ENCODE results near the gene R3HDM2.

Gene R3HDM2

DNA sequence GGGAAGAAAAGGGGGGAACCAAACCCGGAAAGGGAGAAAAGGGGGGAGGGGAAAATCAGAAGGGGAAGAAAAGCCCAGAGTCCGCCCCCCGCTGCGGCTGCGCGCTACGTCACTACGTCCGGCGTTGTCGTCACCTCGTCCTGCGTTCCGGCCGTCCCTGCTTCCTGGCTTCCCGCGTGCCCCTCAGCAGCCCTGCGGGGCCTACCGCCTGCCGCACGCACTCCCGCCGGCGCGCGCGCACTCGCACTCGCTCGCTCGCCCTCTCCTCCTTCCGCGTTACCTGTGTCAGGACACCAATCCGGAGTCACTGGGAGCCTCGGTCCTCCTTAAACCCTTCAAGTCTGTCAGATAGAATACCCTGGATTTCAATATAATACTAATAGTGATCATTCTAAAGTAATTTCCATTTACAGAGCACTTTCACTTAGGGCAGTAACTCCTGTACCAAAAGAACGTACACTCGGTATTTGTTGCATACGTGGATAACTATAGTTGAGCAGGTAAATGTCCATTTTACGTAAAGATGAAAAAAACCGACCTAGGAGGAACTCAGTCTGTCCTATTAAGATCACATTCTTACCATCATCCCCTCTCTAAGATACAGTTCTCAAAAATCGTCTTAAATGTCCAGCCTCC, at the start of gene R3HDM2:
R3HDM2 (minus strand) TSS at position 113 of the 636 bp plus-strand sequence. CDS start 120,615 bp downstream, outside the sequence.
- DNase-seq (ENCODE audit: low spot score) = peak; percentile 93

DNA sequence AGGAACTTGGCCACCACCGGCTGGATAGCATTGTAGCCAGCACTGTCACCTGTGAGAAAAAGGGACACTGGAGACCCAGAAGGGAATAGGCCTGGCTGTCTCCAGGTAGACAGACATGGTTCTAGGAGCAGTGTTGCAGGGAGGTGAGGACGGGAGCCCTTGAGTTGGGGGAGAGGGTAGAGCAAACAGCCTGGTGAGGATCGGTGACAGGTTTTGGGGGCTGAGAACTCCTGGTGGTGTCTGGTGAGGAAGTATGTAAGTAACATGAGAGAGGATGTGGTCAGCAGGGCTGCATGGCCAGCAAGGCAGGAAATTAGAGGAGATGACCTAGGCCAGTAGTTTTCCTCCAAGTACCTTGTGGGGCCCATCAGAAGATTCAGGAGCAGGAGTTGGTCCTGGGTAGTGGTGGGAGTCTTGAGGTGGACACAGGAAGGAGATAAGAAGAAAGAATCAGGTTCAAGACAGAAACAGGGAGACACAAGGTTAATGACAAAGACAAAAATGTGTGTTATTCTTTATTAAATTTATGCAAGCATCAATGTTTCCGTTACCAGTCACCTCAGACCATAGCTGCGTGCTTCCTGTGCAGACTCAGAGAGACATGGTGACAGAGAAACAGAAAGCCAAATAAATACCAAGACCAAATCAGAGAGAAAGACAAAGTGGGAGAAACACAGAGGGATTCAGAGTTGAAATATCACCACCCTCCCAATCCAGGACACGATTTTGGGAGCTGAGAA, 48.7 kb upstream of the R3HDM2 start, which contains the start of gene ARHGAP9:
ARHGAP9 (minus strand) TSS at position 491 of the 740 bp plus-strand sequence; CDS start at position 31, 460 bp downstream.
- no peak for DNase-seq (ENCODE audit: low spot score)

DNA sequence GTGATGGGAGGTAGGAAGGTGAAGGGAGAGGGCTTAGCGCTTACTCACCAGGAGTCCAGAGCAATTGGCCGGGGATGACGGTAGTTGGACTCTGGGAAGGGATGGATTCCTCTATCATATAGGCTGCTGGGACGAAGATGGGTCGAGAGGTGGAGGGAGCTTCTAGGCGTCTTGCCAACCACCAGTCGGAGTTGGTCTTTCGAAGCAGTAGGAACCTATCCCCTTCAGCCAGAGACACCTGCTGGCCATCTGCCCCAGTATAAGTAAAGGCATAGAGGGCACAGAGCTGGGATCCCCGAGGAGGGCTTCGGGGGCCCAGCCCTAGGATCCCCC, 48.2 kb upstream of the R3HDM2 start:
- DNase-seq (ENCODE audit: low spot score) = no peak

DNA sequence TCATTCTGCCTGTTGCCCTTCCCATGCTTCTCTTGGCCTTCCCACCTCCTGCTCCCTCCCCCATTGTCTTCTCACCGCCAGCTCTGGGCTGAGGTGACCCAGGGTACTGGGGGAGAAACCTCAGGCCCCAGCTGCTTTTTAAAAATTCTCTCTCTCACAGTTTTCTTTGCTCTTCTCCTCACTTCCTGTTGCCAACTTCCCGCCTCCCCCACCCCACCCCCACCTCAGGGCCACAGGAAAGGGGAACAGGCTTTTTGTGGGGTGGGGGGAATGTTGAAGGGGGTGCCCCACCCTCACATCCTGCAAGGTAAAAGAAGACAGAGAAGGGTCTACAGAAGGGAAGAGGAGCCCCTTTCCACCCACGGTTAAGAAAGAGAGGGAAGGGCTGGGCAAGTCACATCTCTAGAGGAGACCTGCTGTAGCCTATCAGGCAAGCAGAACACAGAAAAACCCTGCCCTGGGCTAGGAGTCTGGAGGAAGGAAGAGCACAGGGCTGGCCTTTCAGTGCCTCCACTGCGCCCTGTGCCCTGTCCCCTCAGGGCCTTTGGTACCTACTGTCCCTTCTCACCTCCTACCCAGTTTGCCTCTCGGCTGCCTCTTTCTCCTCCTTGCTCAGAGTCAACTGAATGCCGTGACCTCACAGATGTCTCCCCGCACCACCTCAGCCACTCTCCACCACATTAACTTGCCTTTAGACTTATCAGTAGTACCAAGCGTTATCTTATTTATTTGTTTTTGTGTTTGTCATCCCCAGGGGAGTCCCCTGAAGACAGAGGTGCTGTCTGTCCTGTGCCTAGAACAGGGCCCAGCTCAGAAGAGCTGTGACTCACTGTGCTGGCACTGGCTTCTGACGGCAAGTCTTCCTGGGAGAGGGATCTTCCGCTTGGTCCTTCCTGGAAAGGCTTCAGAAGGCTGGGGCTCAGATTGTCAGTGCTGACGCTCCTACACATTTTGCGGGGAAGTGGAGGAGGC, 47.2 kb upstream of the R3HDM2 start:
- DNase-seq (ENCODE audit: low spot score) = no peak

DNA sequence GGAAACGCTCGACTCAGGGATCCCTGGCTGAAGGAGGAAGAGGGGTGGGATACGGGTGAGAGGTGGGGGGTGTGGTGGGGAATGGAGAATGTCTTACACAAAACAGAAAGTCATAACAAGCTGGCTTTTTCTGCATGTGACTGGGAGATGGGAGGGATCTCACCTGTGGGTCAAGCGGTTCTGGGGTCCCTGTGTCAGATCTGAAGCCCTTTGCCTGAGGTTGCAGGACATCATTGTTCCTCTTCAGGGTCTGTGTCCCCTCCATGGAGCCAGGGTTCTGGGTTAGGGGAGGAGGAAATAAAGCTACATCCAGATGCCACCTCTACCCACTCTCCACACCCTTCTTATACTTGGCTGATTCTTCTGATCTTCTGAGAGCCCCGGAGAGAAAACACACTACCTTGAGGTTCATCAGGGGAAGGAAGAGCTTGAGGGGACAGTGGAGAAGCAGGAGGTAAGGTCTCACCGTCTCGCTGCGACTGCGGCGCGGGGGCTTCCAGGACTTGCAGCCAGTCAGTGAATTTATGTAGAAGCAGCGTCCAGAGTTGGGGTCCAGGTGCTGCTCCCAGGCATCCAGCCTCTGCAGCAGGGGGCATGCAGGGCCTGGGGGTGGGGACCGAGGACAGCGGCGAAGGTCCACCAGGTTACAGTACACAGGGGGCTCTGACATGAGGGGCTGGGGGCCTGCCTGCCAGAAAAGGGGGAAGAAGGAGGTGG, 46.3 kb upstream of the R3HDM2 start:
- no peak for DNase-seq (ENCODE audit: low spot score)

DNA sequence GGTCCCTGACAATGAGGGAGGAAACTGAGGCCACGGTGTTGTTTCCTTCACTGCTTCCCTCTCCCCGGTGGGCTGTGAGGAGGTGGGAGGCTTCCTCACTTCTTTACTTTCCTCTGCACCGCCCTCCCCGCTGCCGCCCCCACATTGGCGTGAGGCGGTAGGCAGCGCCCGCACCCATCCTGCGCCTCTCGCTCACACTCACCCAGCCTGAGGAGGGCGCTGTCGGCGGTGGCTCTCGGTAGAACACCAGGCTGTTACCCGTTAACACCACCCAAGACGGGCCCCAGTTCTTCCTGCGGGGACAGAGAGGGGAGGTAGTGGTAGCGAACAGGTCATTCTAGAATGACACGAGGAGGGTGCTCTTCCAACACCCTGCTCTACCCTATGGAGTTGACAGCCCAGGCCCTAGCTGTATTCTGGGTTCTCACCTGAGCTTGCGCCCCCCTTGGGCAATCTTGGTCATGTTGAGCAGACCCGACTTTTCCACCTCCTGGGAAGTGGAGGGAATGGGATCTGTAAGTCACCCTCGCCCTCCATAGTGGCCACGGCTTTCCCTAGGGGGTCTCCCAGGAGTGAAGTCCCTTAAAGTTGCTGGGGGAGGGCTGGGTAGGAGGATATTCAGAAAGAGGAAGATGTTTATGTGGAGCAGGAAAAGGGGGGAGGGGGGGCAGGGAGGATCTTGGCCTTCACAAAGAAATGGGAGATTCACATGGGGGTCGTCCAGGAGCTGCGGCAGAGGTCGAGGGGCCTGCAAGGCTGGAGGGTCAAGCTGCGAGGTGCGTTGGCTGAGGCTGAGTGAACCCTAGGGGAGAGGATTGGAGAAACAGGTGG, 45.5 kb upstream of the R3HDM2 start:
- DNase-seq (ENCODE audit: low spot score) = no peak

DNA sequence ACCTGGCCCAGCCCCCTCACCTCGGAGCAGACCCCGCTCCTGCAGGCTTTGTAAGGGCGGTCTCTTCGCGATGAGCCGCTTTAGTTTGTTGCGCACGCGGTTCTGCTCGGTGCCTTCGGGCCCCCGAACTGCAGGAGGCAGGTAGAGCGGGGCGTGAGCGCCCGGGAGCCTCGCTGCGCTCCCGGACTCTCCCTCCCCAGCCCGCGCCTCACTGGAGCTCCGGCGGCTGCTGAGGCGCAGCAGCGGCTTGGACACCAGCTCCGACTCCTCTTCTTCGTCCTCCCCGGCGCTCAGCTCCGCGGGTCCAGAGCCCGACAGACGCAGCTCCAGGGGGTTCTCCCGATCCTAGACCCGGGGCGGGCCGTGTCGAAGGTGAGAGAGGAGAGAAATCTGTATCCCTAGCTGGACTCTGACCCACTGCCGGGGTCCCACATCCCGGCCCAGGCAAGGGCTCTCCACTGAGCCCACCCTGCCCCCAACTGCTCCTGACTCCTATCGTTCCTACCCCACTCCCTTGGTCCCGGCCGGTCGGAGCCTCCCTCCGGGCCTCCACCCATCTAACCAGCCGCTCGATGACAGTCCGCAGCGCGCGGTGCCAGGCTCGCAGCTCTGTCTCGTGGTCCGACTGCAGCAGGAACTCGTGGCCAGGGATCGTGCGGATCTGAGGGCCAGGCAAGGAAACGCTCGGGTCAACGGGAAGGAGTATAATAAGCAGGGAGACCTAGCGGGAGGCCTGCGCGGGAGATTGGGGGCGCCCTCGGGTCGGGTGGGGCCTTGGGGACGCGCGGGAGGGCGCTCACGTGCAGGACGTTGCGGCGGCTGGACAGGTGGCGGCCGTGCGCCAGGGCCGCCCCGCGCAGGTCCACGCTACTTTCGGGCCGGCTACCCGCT, 44.7 kb upstream of the R3HDM2 start:
- DNase-seq (ENCODE audit: low spot score) = no peak

DNA sequence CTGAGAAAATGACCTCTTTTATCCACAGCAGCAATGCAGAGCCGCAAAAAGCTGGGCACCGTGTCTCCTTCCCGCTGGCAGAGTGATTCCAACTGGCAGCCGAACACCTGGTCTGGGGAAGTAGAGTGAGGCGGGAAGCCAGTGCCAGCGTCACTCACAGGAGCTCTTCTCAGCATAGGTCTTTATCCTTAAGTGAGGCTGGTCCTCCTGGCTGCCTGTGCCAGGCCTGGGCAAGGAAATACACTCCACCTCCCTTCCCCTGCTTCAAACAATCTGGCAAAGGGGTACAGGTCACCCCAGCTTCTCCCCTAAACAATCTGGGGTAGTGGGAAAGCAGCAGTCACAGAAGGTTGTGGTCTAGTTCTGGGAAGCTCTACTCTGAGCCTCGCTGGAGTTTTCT, 44.0 kb upstream of the R3HDM2 start:
- no peak for DNase-seq (ENCODE audit: low spot score)

DNA sequence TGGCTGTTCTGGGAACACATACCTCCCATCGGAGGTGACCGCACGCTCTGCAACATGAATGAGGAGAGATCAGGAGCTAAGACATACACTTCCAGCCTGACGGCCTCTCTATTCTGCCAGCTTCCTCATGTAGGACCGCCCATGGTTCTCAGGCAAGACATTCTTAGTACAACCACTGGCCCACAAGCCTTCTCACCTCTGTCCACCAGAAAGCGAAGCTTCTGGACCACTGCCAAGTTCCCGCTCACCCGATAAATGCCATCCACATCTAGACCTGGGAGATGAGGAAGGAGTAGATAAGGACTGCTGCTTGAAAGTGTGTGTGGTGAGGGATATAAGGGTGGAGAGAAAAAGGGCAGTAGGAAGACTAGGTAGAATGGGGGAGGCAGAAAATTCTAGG, 43.6 kb upstream of the R3HDM2 start:
- DNase-seq (ENCODE audit: low spot score) = no peak

DNA sequence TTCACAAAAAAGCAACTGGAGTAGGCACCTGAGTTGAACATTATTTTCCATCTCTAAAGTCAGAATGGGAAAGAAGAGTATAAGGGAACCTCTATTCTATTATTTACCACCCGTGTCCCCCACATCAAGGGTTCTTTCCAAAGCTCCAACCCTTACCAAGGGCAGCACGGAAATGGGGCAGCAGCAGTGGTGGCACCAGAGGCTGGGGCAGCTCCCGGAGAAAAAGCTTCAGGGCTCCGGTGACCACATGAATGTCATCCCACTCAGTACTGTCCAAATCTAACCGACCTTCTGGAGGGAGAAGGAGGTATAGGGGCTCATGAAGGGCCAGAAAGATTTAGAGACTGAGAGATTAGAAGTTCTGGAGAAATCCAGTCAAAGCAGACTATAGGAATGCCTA, 43.0 kb upstream of the R3HDM2 start:
- no peak for DNase-seq (ENCODE audit: low spot score)

DNA sequence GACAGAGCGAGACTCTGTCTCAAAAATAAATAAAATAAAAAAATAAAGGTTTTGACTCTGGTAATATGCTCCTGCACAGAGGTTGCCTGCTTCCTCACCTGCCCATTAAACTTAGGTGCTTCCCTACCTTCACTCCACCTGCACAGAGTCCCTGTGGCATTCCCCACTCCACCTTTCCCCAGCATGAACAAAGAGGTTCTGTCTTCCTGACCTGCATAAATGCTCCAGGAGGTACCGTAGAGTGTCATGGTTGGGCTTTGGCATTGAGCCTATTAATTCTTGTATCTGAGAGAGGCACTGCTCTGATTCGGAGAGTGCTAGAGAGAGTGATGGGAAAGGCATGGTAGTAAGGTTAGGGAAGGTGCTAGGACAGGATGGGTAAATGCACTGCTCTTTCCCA, 42.5 kb upstream of the R3HDM2 start:
- DNase-seq (ENCODE audit: low spot score) = no peak

DNA sequence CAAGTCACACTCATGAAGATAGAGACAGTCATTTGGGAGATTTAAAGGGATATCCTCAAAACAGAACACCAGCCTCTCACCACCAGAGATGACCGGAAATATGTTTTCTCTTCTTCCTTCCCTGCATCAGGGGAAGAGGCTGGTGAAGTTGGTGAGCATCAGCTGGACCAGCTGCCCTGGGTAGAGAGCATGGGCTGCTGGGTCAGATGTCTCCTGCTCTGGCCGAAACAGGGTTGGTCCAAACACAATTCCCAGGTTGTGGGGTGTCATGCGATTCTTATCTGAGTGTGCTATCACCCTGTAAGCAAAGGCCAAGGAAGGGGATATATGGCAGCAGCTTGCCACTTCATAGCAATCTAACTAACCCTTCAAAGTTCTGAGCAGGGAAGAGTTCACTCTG, 41.5 kb upstream of the R3HDM2 start:
- no peak for DNase-seq (ENCODE audit: low spot score)

DNA sequence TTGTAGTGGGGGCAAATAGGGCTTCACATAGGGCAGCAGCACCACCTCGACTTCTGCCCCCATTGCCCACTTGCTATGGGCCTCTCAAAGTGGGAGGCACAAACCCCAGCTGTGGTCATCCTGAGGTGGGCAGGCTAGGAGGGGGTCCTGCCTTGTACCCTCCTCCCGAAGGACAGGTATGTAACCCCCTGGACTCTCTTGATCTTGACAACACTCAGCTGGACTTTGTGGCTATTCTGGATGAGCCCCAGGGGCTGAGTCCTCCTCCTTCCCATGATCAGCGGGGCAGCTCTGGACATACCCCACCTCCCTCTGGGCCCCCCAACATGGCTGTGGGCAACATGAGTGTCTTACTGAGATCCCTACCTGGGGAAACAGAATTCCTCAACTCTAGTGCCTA, 40.8 kb upstream of the R3HDM2 start:
- no peak for DNase-seq (ENCODE audit: low spot score)

DNA sequence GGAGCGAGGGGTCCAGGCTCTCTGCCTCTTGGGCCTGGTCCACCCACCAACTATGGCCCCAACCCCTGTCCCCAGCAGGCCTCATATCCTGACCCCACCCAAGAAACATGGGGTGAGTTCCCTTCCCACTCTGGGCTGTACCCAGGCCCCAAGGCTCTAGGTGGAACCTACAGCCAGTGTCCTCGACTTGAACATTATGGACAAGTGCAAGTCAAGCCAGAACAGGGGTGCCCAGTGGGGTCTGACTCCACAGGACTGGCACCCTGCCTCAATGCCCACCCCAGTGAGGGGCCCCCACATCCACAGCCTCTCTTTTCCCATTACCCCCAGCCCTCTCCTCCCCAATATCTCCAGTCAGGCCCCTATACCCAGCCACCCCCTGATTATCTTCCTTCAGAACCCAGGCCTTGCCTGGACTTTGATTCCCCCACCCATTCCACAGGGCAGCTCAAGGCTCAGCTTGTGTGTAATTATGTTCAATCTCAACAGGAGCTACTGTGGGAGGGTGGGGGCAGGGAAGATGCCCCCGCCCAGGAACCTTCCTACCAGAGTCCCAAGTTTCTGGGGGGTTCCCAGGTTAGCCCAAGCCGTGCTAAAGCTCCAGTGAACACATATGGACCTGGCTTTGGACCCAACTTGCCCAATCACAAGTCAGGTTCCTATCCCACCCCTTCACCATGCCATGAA, 40.3 kb upstream of the R3HDM2 start:
- no peak for DNase-seq (ENCODE audit: low spot score)

DNA sequence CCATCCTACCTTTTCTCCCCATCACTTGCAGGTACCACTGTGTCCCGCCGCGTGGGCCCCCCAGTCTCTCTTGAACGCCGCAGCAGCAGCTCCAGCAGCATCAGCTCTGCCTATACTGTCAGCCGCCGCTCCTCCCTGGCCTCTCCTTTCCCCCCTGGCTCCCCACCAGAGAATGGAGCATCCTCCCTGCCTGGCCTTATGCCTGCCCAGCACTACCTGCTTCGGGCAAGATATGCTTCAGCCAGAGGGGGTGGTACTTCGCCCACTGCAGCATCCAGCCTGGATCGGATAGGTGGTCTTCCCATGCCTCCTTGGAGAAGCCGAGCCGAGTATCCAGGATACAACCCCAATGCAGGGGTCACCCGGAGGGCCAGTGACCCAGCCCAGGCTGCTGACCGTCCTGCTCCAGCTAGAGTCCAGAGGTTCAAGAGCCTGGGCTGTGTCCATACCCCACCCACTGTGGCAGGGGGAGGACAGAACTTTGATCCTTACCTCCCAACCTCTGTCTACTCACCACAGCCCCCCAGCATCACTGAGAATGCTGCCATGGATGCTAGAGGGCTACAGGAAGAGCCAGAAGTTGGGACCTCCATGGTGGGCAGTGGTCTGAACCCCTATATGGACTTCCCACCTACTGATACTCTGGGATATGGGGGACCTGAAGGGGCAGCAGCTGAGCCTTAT, 39.6 kb upstream of the R3HDM2 start:
- DNase-seq (ENCODE audit: low spot score) = no peak

DNA sequence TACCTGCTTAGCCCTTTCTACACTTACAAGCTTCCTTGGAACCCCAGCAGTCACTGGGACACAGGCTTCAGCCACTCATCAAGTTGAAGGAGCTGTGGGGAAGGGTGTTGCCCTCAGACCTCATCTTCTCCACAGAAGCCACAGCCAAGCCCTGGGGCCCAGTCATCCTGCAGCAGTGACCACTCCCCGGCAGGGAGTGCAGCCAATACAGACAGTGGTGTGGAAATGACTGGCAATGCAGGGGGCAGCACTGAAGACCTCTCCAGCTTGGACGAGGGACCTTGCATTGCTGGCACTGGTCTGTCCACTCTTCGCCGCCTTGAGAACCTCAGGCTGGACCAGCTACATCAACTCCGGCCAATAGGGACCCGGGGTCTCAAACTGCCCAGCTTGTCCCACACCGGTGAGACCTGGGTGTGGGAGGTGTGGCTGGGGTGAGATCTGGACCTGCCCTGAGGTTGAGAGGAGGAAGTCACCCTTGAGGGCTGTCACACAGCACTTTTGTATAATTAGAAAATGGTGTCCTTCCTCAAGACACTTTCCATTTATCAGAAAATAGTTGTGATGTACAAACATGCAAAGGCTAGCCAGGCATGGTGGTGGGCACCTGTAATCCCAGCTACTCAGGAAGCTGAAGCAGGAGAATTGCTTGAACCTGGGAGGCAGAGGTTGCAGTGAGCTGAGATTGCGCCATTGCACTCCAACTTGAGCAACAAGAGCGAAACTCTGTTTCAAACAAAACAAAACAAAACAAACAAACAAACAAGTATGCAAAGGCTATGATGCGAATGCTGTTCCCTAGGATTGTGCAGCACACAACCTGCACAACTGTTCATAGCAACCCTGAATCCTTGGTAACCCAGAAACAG, 38.7 kb upstream of the R3HDM2 start:
- no peak for DNase-seq (ENCODE audit: low spot score)

DNA sequence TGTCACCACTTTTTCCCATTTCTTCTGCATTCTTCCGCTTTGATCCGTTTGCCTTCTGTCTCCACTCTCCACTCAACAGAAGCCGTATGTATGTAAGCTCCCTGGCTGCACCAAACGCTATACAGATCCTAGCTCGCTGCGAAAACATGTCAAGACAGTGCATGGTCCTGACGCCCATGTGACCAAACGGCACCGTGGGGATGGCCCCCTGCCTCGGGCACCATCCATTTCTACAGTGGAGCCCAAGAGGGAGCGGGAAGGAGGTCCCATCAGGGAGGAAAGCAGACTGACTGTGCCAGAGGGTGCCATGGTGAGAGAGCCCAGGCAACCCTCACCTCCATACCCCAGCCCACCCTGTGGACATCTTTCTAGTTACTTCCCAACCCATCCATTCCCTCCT, 37.1 kb upstream of the R3HDM2 start:
- DNase-seq (ENCODE audit: low spot score) = no peak

Data from globus pallidus (tissue), 1 donor.